Duodenal mucosa (tissue), 2 donors: ENCODE data around the gene HBD.
"Not testable (repeated sequence)": the region's sequence is repeated elsewhere in the genome, so short reads cannot be mapped to it uniquely, and the experiment has no call there.

Experiments used
- H3K27ac ChIP-seq: one replicate; pipeline ENCODE4 v1.7.0; 2013; ENCODE audit warnings: low read depth, low read length
- H3K27me3 ChIP-seq, 2 donors: one replicate each; pipeline ENCODE4 v1.7.0; 2013; ENCODE audit warnings: low read length in 2 of 2, control low read depth in 1 of 2; ENCODE audit not compliant: insufficient read depth in 2 of 2, control insufficient read depth in 1 of 2
- H3K36me3 ChIP-seq, 2 donors: one replicate each; pipeline ENCODE4 v1.7.0; 2013; ENCODE audit warnings: low read length in 2 of 2, control low read depth in 1 of 2; ENCODE audit not compliant: insufficient read depth in 2 of 2, control insufficient read depth in 1 of 2
- H3K4me1 ChIP-seq, 2 donors: one replicate each; pipeline ENCODE4 v1.7.0; 2013; ENCODE audit warnings: low read length in 2 of 2, control low read depth in 1 of 2; ENCODE audit not compliant: insufficient read depth in 2 of 2, control insufficient read depth in 1 of 2
- H3K4me3 ChIP-seq, 2 donors: one replicate each; pipeline ENCODE4 v1.7.0; 2013; ENCODE audit warnings: low read length in 2 of 2, low read depth in 1 of 2
- H3K9ac ChIP-seq, 2 donors: one replicate each; pipeline ENCODE4 v1.7.0; 2013; ENCODE audit warnings: low read length in 2 of 2, low read depth in 1 of 2
- H3K9me3 ChIP-seq, 2 donors: one replicate each; pipeline ENCODE4 v1.7.0; 2013; ENCODE audit warnings: low read length in 2 of 2, control low read depth in 1 of 2; ENCODE audit not compliant: control insufficient read depth in 1 of 2

HBD gene

GRCh38 chr11:5274395-5274794, 40.1 kb upstream of the HBD start:
- H3K27ac ChIP-seq, result no peak overlapping the region
- H3K4me1 ChIP-seq, result no peaks in the 10 kb centered on the region
- no peak overlapping the region for H3K4me3 ChIP-seq
- no peaks in the 10 kb centered on the region for H3K9me3 ChIP-seq
- no peaks in the 10 kb centered on the region for H3K36me3 ChIP-seq
- H3K9ac ChIP-seq, result no peak overlapping the region
- H3K27me3 ChIP-seq, result no peaks in the 10 kb centered on the region

DNA sequence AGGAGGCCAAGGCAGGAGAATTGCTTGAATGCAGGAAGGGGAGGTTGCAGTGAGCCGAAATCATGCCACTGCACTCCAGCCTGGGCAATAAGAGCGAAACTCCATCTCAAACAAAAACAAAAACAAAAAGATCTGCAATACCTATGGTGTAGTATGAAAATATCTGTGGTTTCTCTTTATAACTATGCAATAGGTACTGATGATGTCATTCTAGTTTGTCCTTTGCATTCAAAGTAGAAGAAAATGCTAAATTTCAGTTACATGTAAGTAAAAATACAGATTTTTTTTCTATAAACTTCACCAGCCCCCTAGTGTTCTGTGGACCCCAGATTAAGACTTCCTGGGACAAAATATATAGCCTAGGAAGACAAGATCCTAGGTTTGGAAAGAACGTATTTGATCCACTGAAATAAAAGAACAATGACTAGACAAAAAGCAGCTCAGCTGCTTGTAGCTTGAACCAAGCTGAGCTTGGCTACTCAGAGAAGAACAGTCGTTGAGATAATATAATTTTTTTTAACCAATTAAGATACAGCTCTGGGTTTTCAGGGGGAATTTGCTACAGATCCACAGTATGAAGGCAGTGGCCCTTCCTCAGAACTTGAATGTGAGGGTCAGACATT, 38.2 kb upstream of the HBD start:
- Histone ChIP-seq H3K9me3 (no peaks in the 10 kb centered on the region), H3K27ac (no peak overlapping the region), H3K36me3 (no peaks in the 10 kb centered on the region), H3K4me3 (no peak overlapping the region), H3K9ac (no peak overlapping the region), H3K27me3 (no peaks in the 10 kb centered on the region), H3K4me1 (no peaks in the 10 kb centered on the region)

DNA sequence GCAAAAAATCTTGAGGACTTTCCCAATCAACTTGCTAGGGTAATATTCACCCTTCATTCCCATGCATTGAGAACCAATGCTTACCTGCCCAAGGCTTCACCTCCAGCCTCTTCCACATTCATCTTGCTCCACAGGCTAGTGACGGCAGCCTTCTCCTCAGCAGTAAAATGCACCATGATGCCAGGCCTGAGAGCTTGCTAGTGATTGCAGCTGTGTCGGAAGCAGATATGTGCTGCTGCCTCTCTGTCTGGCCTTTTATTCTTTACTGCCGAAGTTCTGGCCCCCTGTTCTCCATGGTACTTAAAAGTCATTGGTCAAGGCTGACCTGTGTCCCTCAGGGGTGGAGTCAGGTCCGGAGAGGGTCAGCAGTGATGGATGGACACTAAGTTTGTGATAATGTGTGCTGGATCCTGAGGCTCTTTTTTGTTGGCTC, 35.4 kb upstream of the HBD start, which contains the start of gene HBE1:
Gene HBE1, minus strand, starts transcription at position 231 of the 433 bp plus-strand sequence. Its CDS starts 55 bp downstream, at position 176.
- Histone ChIP-seq H3K9ac (no peak within 1 kb of the TSS), H3K9me3 (no peaks in the 10 kb centered on the region), H3K4me1 (no peaks in the 10 kb centered on the region), H3K27ac (no peak within 1 kb of the TSS), H3K27me3 (no peaks in the 10 kb centered on the region), H3K4me3 (no peak within 1 kb of the TSS), H3K36me3 (no peaks in the 10 kb centered on the region)

- no peak overlapping the region for H3K9ac ChIP-seq
Measured at GRCh38 chr11:5267033-5267563, 32.8 kb upstream of the HBD start.

GRCh38 chr11:5266609-5267008, 32.3 kb upstream of the HBD start:
- H3K4me3 ChIP-seq, result no peak overlapping the region
- no peak overlapping the region for H3K9ac ChIP-seq
- H3K9me3 ChIP-seq, result no peaks in the 10 kb centered on the region
- no peaks in the 10 kb centered on the region for H3K4me1 ChIP-seq
- no peaks in the 10 kb centered on the region for H3K27me3 ChIP-seq
- H3K36me3 ChIP-seq, result no peaks in the 10 kb centered on the region
- H3K27ac ChIP-seq, result no peak overlapping the region

More at GRCh38 chr11:5267033-5267563, 32.8 kb upstream of the HBD start:
- Histone ChIP-seq H3K27me3 (no peaks in the 10 kb centered on the region), H3K4me1 (no peaks in the 10 kb centered on the region), H3K4me3 (no peak overlapping the region), H3K27ac (no peak overlapping the region), H3K36me3 (no peaks in the 10 kb centered on the region), H3K9me3 (no peaks in the 10 kb centered on the region)

DNA sequence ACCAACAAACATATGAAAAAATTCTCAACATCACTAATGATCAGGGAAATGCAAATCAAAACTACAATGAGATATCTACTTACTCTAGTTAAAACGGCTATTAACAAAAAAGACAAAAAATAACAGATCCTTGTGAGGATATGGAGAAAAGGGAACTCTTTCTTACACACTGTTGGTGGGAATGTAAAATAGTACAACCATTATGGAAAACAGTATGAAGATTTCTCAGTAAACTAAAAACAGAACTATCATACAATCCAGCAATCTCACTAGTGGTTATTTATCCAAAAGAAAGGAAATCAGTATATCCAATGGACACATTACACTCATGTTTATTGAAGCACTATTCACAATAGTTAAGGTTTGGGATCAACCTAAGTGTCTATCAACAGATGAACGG, 31.5 kb upstream of the HBD start:
- Histone ChIP-seq H3K4me1 (no peaks in the 10 kb centered on the region), H3K9ac (no peak overlapping the region), H3K27ac (no peak overlapping the region), H3K4me3 (no peak overlapping the region), H3K9me3 (no peaks in the 10 kb centered on the region), H3K36me3 (no peaks in the 10 kb centered on the region), H3K27me3 (no peaks in the 10 kb centered on the region)

GRCh38 chr11:5258543-5259262, 24.4 kb upstream of the HBD start:
- H3K27ac ChIP-seq, result no peak overlapping the region
- peaks cover 0 to 4% of the 10 kb centered on the region in 2 donors for H3K9me3 ChIP-seq
- no peaks in the 10 kb centered on the region for H3K4me1 ChIP-seq
- no peak overlapping the region for H3K9ac ChIP-seq
- H3K27me3 ChIP-seq, result no peaks in the 10 kb centered on the region
- H3K36me3 ChIP-seq, result no peaks in the 10 kb centered on the region
- H3K4me3 ChIP-seq, result no peak overlapping the region

- H3K9ac ChIP-seq, result no peak overlapping the region
- peaks cover 0 to 4% of the 10 kb centered on the region in 2 donors for H3K9me3 ChIP-seq
- no peaks in the 10 kb centered on the region for H3K27me3 ChIP-seq
- H3K4me3 ChIP-seq, result no peak overlapping the region
- no peak overlapping the region for H3K27ac ChIP-seq
- no peaks in the 10 kb centered on the region for H3K36me3 ChIP-seq
- no peaks in the 10 kb centered on the region for H3K4me1 ChIP-seq
Measured at GRCh38 chr11:5257296-5257695, 23.0 kb upstream of the HBD start.

GRCh38 chr11:5254646-5255413, 20.5 kb upstream of the HBD start, which contains the start of gene HBG2:
Gene HBG2 (minus strand): TSS chr11:5254781. CDS start chr11:5254728, 53 bp downstream.
- not testable (repeated sequence) for H3K9me3 ChIP-seq, H3K9ac ChIP-seq, H3K4me3 ChIP-seq, H3K27ac ChIP-seq, H3K36me3 ChIP-seq, H3K4me1 ChIP-seq, H3K27me3 ChIP-seq

DNA sequence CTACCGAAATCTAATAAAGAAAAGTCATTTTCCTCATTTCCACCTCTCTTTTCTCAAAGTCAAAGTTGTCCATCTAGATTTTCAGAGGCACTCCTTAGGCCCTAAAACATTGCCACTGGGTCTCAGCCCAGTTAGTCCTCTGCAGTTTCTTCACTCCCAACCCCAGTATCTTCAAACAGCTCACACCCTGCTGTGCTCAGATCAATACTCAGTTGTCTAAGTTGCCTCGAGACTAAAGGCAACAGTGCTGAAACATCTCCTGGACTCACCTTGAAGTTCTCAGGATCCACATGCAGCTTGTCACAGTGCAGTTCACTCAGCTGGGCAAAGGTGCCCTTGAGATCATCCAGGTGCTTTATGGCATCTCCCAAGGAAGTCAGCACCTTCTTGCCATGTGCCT, 19.7 kb upstream of the HBD start:
- H3K9ac ChIP-seq, H3K36me3 ChIP-seq, H3K9me3 ChIP-seq, H3K4me1 ChIP-seq, H3K4me3 ChIP-seq, H3K27ac ChIP-seq, H3K27me3 ChIP-seq: not testable (repeated sequence)
